Upper lobe of right lung (tissue), 1 donor: Measurements from ENCODE around the gene HADHB. TPM values are rescaled to one million over a fixed set of nuclear protein-coding genes. Genes with fewer than 3 reads are reported as not detected.
A peak's percentile ranks its signal among the peaks of the same experiment; 100 is the strongest.

ENCODE experiments used
- ATAC-seq: fragments of 200-7000 bp; cut with Tn5 transposase; one replicate; pipeline ENCODE4 v1.9.1; 2020; ENCODE audit warnings: mild to moderate bottlenecking, moderate library complexity
- DNase-seq: peaks from one replicate; pipeline ENCODE4 v3.0.0-alpha.2; 2020
- H3K27ac ChIP-seq: fragments of 200-600 bp; one replicate; pipeline ENCODE4 v1.8.0; 2022
- H3K27me3 ChIP-seq: fragments of 200-600 bp; one replicate; pipeline ENCODE4 v1.8.0; 2022; ENCODE audit warnings: mild to moderate bottlenecking
- H3K36me3 ChIP-seq: fragments of 200-600 bp; one replicate; pipeline ENCODE4 v1.8.0; 2022
- H3K4me1 ChIP-seq: fragments of 200-600 bp; one replicate; pipeline ENCODE4 v1.8.0; 2022
- H3K4me3 ChIP-seq: fragments of 200-600 bp; one replicate; pipeline ENCODE4 v1.8.0; 2022; ENCODE audit warnings: mild to moderate bottlenecking
- H3K9me3 ChIP-seq: fragments of 200-600 bp; one replicate; pipeline ENCODE4 v1.8.0; 2022
- intact Hi-C: fragments of 100-400 bp; cut with DNase I; formaldehyde crosslinking; loops from one replicate; pipeline ENCODE4 v1.11.0; 2022
- total RNA-seq: library from RNA; stranded (reverse); fragmentation: NEBNext Ultra II Directional; extraction: Animal tissue kit (Norgen Biotek cat#: 25700); gene quantifications from one replicate; pipeline ENCODE4 v1.2.1, GENCODE V29; 2021
- TF ChIP-seq, protein P1 (sequence below): fragments of 200-600 bp; IDR thresholded peaks from one replicate; pipeline ENCODE4 v1.8.0; 2022; ENCODE audit warnings: antibody characterized with exemption
- donor health status: DM: no; HTN: yes; CAD: no; lungs with severe emphysema.

HADHB gene
- total RNA-seq, 1 donor from 2014 or later = 105 TPM

DNA sequence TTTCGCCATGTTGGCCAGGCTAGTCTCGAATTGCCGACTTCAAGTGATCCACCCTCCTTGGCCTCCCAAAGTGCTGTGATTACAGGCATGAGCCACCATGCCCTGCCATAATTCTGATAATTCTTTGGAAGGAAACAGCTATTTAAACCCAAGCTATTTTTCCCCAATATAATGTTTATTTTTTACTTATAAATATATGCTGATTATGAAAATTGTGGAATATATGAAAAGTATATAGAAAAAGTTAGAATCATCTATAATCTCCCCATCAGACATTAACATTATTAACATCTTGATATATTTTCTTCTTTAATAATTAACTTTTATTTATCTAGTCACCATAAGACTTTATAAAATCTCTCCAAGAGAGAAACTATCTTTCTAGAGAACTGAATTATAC lies 41.2 kb downstream of the HADHB start:
- no peaks in the 10 kb centered on the region for H3K4me1 ChIP-seq
- TF ChIP-seq, protein P1, sequence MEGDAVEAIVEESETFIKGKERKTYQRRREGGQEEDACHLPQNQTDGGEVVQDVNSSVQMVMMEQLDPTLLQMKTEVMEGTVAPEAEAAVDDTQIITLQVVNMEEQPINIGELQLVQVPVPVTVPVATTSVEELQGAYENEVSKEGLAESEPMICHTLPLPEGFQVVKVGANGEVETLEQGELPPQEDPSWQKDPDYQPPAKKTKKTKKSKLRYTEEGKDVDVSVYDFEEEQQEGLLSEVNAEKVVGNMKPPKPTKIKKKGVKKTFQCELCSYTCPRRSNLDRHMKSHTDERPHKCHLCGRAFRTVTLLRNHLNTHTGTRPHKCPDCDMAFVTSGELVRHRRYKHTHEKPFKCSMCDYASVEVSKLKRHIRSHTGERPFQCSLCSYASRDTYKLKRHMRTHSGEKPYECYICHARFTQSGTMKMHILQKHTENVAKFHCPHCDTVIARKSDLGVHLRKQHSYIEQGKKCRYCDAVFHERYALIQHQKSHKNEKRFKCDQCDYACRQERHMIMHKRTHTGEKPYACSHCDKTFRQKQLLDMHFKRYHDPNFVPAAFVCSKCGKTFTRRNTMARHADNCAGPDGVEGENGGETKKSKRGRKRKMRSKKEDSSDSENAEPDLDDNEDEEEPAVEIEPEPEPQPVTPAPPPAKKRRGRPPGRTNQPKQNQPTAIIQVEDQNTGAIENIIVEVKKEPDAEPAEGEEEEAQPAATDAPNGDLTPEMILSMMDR = no peak
- no peak overlapping the region for H3K27ac ChIP-seq
- ATAC-seq (no peak), DNase-seq (no peak)
- no peaks in the 10 kb centered on the region for H3K9me3 ChIP-seq
- H3K36me3 ChIP-seq = peaks cover 86% of the 10 kb centered on the region
- no peaks in the 10 kb centered on the region for H3K27me3 ChIP-seq
- intact Hi-C loops = no loop called here
- no peak overlapping the region for H3K4me3 ChIP-seq

DNA sequence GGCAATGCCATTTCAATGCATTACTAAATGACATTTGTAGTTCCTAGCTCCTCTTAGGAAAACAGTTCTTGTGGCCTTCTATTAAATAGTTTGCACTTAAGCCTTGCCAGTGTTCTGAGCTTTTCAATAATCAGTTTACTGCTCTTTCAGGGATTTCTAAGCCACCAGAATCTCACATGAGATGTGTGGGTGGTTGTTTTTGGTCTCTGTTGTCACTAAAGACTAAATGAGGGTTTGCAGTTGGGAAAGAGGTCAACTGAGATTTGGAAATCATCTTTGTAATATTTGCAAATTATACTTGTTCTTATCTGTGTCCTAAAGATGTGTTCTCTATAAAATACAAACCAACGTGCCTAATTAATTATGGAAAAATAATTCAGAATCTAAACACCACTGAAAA lies 45.3 kb downstream of the HADHB start:
- Histone ChIP-seq H3K4me3 (no peak overlapping the region), H3K27me3 (no peaks in the 10 kb centered on the region), H3K9me3 (no peaks in the 10 kb centered on the region), H3K36me3 (peaks cover 46% of the 10 kb centered on the region), H3K4me1 (no peaks in the 10 kb centered on the region), H3K27ac (no peak overlapping the region)
- DNase-seq = no peak
- intact Hi-C loops = no loop called here
- peak; percentile 31 for ATAC-seq
- TF ChIP-seq, protein P1 = no peak

DNA sequence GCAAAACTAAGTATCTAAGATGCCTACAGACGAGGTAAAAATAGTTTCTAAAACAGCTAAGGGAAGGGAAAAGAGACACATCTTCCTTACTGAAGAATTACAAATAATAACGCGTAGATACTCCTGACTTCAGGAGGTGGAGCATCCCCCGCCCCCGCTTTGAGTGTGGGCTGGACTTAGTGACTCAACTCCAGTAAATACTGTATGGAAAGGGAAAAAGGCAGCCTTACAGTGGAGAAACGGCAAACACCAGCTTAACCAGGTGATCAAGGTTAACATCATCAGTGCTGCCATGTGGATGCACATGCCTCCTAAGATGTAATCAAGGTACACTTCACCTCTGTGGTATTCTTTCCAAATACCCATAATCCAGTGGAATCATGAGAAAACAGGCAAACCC lies 47.9 kb downstream of the HADHB start:
- no peaks in the 10 kb centered on the region for H3K9me3 ChIP-seq
- peak; percentile 71 for ATAC-seq
- intact Hi-C loops = no loop called here

DNA sequence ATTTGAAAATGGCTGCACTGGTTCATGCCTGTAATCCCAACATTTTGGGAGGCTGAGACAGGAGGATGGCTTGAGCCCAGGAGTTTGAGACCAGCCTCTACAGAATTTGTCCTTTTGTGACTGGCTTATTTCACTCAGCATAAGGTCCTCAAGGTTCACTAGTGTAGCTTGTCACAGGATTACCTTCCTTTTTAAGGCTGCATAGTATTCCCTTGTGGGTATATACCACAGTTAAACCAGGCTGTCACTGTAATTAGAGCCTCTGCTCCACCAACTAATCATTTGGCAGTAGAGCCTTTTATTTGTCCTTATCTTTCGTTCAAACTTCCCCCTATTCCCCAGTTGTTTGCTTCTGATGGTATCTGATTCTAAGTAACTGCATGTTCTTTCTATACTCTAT lies 50.8 kb downstream of the HADHB start:
- H3K4me1 ChIP-seq = peaks cover 12% of the 10 kb centered on the region
- DNase-seq (no peak), ATAC-seq (no peak)
- H3K4me3 ChIP-seq = no peak overlapping the region
- no peak overlapping the region for H3K27ac ChIP-seq
- H3K27me3 ChIP-seq = no peaks in the 10 kb centered on the region
- TF ChIP-seq, protein P1 = no peak
- intact Hi-C loops = no loop called here
- no peaks in the 10 kb centered on the region for H3K36me3 ChIP-seq
- H3K9me3 ChIP-seq = no peaks in the 10 kb centered on the region

More for the DNA sequence above, 47.9 kb downstream of the HADHB start:
- no peak overlapping the region for H3K4me3 ChIP-seq
- no peak overlapping the region for H3K27ac ChIP-seq
- H3K27me3 ChIP-seq = no peaks in the 10 kb centered on the region
- H3K4me1 ChIP-seq = no peaks in the 10 kb centered on the region
- peaks cover 20% of the 10 kb centered on the region for H3K36me3 ChIP-seq
- no peak for DNase-seq
- TF ChIP-seq, protein P1 = no peak

DNA sequence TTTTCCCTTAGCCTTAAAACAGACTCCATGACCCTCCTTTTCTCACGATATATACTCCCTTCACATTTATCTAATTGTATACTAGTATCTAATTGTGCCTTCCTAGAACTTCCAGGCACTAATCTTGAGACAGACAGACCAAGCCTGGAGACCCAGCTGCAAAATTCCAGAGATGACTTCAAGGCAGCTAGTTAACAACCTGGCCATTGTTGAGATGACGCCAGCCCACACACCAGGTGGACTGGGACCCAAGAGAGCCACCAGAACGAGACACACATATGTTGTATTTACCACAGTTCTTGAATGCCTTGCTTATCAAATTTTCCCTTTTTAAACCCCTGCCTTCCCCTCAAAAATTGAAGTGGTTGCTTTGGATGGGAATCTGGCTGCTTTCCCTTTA lies 52.3 kb downstream of the HADHB start:
- Histone ChIP-seq H3K4me1 (peaks cover 14% of the 10 kb centered on the region), H3K36me3 (no peaks in the 10 kb centered on the region), H3K4me3 (no peak overlapping the region), H3K9me3 (no peaks in the 10 kb centered on the region), H3K27me3 (no peaks in the 10 kb centered on the region), H3K27ac (no peak overlapping the region)
- TF ChIP-seq, protein P1 = no peak
- intact Hi-C loops = no loop called here
- DNase-seq (no peak), ATAC-seq (no peak)

GRCh38 chr2:26298286-26298637 lies 53.5 kb downstream of the HADHB start:
- intact Hi-C loops = no loop called here
- DNase-seq (no peak), ATAC-seq (no peak)
- no peaks in the 10 kb centered on the region for H3K27me3 ChIP-seq
- no peaks in the 10 kb centered on the region for H3K9me3 ChIP-seq
- peaks cover 14% of the 10 kb centered on the region for H3K4me1 ChIP-seq
- TF ChIP-seq, protein P1 = no peak
- no peaks in the 10 kb centered on the region for H3K36me3 ChIP-seq
- peak overlapping the region; percentile 79 for H3K27ac ChIP-seq
- H3K4me3 ChIP-seq = peak overlapping the region; percentile 62
